ENCODE measurements around the gene WWC2.

The WWC2 gene

GRCh38 chr4:183255487-183255886 is 156.4 kb downstream of the WWC2 start:
- no peaks in the 10 kb centered on the region for H3K4me1 ChIP-seq (ENCODE audit: low read depth, poor library complexity, severe bottlenecking)
- no peaks in the 10 kb centered on the region for H3K36me3 ChIP-seq (ENCODE audit: insufficient read depth)
- no peak overlapping the region for H3K9ac ChIP-seq
- no peak overlapping the region for H3K4me3 ChIP-seq (IDR thresholded peaks at IDR 0.05; ENCODE audit: insufficient read depth, low read depth, low read length)
- no peak overlapping the region for H2AFZ ChIP-seq (ENCODE audit: low read depth)
- no peak overlapping the region for H3K27ac ChIP-seq
- no peaks in the 10 kb centered on the region for H3K79me2 ChIP-seq (ENCODE audit: insufficient read depth, low read depth)
- no peaks in the 10 kb centered on the region for H3K27me3 ChIP-seq (ENCODE audit: insufficient read depth, low read depth)
- no peaks in the 10 kb centered on the region for H4K20me1 ChIP-seq (ENCODE audit: insufficient read depth)
- TF ChIP-seq CTCF (conservative IDR thresholded peaks at IDR 0.05; ENCODE audit: low read depth, low read length) = no peak
- H3K4me2 ChIP-seq = no peak overlapping the region

GRCh38 chr4:183256343-183256742 is 157.3 kb downstream of the WWC2 start:
- H3K27me3 ChIP-seq (ENCODE audit: insufficient read depth, low read depth) = no peaks in the 10 kb centered on the region
- no peaks in the 10 kb centered on the region for H3K79me2 ChIP-seq (ENCODE audit: insufficient read depth, low read depth)
- no peak overlapping the region for H3K4me2 ChIP-seq
- H3K36me3 ChIP-seq (ENCODE audit: insufficient read depth) = no peaks in the 10 kb centered on the region
- no peaks in the 10 kb centered on the region for H4K20me1 ChIP-seq (ENCODE audit: insufficient read depth)
- no peak for TF ChIP-seq CTCF (conservative IDR thresholded peaks at IDR 0.05; ENCODE audit: low read depth, low read length)
- H3K4me3 ChIP-seq (IDR thresholded peaks at IDR 0.05; ENCODE audit: insufficient read depth, low read depth, low read length) = no peak overlapping the region
- no peak overlapping the region for H3K9ac ChIP-seq
- no peaks in the 10 kb centered on the region for H3K4me1 ChIP-seq (ENCODE audit: low read depth, poor library complexity, severe bottlenecking)
- no peak overlapping the region for H2AFZ ChIP-seq (ENCODE audit: low read depth)
- no peak overlapping the region for H3K27ac ChIP-seq

- peak; percentile 95 for TF ChIP-seq CTCF (conservative IDR thresholded peaks at IDR 0.05; ENCODE audit: low read depth, low read length)
- Histone ChIP-seq H3K36me3 (ENCODE audit: insufficient read depth) (no peaks in the 10 kb centered on the region), H3K4me2 (no peak overlapping the region)
Measured at GRCh38 chr4:183256756-183257385, 157.8 kb downstream of the WWC2 start.

GRCh38 chr4:183257808-183258207 is 158.8 kb downstream of the WWC2 start:
- Histone ChIP-seq H3K27ac (no peak overlapping the region), H3K4me3 (IDR thresholded peaks at IDR 0.05; ENCODE audit: insufficient read depth, low read depth, low read length) (no peak overlapping the region), H3K9ac (no peak overlapping the region), H3K36me3 (ENCODE audit: insufficient read depth) (no peaks in the 10 kb centered on the region), H2AFZ (ENCODE audit: low read depth) (no peak overlapping the region), H3K4me1 (ENCODE audit: low read depth, poor library complexity, severe bottlenecking) (peaks cover 10% of the 10 kb centered on the region), H3K4me2 (no peak overlapping the region), H4K20me1 (ENCODE audit: insufficient read depth) (no peaks in the 10 kb centered on the region), H3K79me2 (ENCODE audit: insufficient read depth, low read depth) (no peaks in the 10 kb centered on the region), H3K27me3 (ENCODE audit: insufficient read depth, low read depth) (no peaks in the 10 kb centered on the region)
- no peak for TF ChIP-seq CTCF (conservative IDR thresholded peaks at IDR 0.05; ENCODE audit: low read depth, low read length)

More at GRCh38 chr4:183256756-183257385, 157.8 kb downstream of the WWC2 start:
- no peaks in the 10 kb centered on the region for H3K27me3 ChIP-seq (ENCODE audit: insufficient read depth, low read depth)
- H4K20me1 ChIP-seq (ENCODE audit: insufficient read depth) = no peaks in the 10 kb centered on the region
- no peak overlapping the region for H3K4me3 ChIP-seq (IDR thresholded peaks at IDR 0.05; ENCODE audit: insufficient read depth, low read depth, low read length)
- peaks cover under 1% of the 10 kb centered on the region for H3K4me1 ChIP-seq (ENCODE audit: low read depth, poor library complexity, severe bottlenecking)
- H3K79me2 ChIP-seq (ENCODE audit: insufficient read depth, low read depth) = no peaks in the 10 kb centered on the region
- H3K9ac ChIP-seq = no peak overlapping the region
- no peak overlapping the region for H2AFZ ChIP-seq (ENCODE audit: low read depth)
- no peak overlapping the region for H3K27ac ChIP-seq
